ENCODE results near the gene PGAM2.
A peak's percentile ranks its signal among the peaks of the same experiment; 100 is the strongest.
"Not testable (repeated sequence)": the region's sequence is repeated elsewhere in the genome, so short reads cannot be mapped to it uniquely, and the experiment has no call there.

PGAM2 gene

DNA sequence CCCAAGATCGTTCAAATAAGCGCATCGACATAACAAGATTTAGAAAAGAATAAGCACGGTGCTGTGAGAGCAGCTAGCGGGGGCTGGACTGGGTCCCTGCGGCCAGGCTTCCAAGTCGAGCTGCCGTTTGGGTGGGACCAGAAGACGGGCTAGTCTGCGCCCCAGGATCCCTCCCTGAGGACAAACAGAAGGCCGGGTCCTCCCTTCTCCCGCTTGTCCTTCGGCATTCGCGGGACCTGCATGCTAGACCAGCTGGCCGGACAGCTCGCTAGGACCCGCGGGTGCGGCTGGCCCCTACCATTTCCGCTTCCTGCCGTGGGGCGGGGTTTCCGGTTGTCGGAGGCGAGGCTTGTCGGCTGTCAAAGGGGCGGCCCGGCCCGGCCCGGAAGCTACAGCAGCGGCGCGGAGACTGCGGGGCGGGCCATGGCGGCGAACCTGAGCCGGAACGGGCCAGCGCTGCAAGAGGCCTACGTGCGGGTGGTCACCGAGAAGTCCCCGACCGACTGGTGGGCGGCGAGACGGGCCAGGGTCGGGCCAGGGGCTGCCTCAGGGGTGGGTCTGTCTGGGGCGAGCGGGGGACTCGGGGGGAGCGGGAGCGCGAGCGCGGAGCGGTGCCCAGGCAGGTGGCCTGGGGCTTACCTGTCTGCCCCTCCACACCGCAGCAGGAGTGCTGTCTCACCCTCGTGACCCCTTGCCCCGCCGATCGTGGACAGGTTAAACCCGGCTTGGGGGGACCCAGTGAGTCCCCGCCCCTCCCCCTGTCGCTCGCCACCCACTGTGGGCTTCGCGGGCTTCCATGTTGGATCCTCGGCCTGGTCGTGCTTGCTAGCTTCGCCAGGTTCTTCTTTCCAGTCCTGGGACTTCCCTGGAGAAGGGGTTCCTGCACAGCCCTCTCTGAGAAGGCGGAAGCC lies 20.8 kb downstream of the PGAM2 start, which contains the start of gene DBNL:
DBNL (plus strand) TSS at position 388 of the 911 bp plus-strand sequence; CDS start at position 424, 36 bp downstream.
- peak; percentile 35 for DNase-seq (ENCODE audit: low read depth)
- TF ChIP-seq, protein P1, sequence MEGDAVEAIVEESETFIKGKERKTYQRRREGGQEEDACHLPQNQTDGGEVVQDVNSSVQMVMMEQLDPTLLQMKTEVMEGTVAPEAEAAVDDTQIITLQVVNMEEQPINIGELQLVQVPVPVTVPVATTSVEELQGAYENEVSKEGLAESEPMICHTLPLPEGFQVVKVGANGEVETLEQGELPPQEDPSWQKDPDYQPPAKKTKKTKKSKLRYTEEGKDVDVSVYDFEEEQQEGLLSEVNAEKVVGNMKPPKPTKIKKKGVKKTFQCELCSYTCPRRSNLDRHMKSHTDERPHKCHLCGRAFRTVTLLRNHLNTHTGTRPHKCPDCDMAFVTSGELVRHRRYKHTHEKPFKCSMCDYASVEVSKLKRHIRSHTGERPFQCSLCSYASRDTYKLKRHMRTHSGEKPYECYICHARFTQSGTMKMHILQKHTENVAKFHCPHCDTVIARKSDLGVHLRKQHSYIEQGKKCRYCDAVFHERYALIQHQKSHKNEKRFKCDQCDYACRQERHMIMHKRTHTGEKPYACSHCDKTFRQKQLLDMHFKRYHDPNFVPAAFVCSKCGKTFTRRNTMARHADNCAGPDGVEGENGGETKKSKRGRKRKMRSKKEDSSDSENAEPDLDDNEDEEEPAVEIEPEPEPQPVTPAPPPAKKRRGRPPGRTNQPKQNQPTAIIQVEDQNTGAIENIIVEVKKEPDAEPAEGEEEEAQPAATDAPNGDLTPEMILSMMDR (conservative IDR thresholded peaks at IDR 0.05; ENCODE audit: low read depth, low read length) = no peak
- H3K4me3 ChIP-seq (ENCODE audit: low read length) = peak within 1 kb of the TSS; percentile 87

DNA sequence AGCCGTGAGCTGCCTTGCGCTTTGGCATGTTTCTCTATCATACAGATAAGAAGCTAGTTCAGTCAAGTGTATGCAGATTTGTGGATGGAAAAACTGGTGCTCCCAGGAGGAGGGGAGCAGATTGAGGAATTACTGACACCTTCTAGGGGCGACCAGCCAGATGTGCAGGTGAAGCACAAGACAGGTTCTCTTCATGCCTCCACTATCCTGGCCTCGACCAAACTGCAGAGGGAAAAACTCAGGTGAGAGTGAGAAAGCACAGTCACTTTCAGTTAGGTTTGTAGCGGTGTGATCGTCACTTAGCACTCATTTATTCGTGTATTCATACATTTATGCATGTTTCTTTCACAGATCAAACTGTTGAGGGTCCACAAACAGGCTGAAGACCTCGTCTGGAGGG lies 21.5 kb downstream of the PGAM2 start:
- no peak for DNase-seq (ENCODE audit: low read depth)
- peak overlapping the region; percentile 87 for H3K4me3 ChIP-seq (ENCODE audit: low read length)

DNA sequence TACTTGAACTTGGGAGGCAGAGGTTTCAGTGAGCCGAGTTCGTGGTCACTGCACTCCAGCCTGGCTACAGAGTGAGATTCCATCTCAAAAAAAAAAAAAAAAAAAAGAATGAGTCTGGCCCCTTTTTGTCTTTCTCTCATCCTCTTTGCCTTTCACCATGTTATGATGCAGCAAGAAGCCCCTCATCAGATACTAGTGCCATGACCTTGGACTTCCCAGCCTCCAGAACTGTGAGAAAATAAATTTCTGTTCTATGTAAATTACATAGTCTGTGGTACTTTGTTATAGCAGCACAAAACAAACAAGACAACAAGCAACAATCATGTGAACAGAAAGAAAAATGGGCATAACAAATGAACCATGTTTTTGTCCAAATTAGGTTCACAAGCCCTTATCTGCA lies 23.1 kb downstream of the PGAM2 start:
- TF ChIP-seq, protein P1 (conservative IDR thresholded peaks at IDR 0.05; ENCODE audit: low read depth, low read length) = no peak
- H3K4me3 ChIP-seq (ENCODE audit: low read length) = no peak overlapping the region
- no peak for DNase-seq (ENCODE audit: low read depth)

More for the DNA sequence above, 21.5 kb downstream of the PGAM2 start:
- TF ChIP-seq, protein P1 (conservative IDR thresholded peaks at IDR 0.05; ENCODE audit: low read depth, low read length) = no peak

DNA sequence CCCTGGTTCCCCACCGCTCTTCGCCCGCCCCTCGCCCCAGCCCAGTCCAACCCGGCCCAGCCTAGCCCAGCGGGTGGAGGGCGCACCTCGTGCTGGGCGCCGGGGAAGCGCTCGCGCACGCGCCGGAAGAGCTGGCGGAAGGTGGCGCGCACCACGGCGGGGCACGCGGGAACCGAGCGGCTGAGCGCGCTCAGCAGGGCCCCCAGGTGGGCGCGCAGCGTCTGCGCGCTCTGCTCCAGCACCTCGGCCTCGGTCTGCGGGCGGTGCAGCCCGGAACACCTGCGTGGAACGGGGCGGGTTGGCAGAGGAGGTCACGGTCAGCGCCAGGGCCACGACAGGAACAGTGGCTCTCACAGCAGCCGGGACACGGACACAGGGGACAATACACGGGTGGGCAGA lies 24.9 kb downstream of the PGAM2 start:
- not testable (repeated sequence) for DNase-seq (ENCODE audit: low read depth)
- H3K4me3 ChIP-seq (ENCODE audit: low read length) = peak overlapping the region; percentile 20

DNA sequence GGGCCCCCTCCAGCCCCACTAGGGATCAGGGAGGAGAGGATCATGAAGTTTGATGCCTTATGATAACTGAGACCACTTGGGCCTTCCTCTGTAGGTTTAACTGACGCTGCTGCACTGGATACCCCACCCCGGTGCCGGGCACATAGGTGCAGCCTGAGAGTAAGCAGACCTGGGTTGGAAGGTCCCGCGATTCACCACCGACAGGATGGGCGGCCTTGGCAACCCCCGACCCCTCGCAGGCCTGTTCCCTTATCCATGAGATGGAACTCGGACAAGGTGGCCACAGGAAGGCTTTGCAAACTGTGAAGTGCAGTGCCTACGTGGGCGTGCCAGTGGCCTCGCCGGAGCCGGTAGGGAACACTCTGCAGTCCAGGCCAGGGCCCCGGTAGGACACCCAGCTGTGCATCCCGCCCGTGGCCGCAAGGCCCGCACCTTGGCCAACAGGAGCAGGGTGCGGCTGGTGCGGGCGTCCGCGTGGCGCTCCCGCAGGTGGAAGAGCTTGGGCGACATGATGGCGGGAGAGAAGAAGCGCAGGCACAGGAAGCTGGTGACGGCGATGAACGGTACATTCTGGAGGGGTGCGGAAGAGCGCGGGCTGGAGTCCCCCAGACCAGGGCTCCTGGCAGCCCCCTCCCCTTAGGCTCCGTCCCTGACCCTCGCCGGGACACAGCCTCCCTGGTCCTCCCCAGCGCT lies 25.4 kb downstream of the PGAM2 start:
- not testable (repeated sequence) for H3K4me3 ChIP-seq (ENCODE audit: low read length); DNase-seq (ENCODE audit: low read depth)

DNA sequence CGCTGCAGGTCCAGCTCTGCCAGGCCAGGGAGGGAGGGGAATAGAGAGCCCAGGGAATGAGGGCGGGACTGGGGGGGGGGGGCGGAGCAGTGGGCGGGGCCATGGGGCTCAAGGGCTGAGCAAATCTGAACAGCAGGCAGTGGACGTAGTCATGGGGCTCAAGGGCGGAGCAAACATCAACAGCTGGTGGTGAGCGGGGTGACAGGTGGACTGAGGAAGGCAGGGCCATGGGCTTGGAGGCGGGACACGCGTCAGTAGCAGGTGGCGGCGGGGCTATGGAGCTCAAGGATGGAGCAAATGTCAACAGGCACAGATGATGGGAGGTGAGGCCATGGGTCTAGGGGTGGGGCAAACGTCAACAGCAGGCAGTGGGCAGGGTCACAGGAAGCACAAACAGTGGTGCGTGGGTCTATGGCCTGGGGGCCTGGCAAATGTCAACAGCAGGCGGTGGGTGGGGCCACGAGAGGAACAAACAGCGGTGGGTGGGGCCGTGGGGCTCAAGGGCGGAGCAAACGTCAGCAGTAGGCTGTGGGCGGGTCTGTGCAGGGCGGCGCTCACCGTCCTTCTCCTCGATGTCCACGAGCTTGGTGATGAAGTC lies 26.3 kb downstream of the PGAM2 start:
- not testable (repeated sequence) for DNase-seq (ENCODE audit: low read depth)
- peak overlapping the region; percentile 43 for H3K4me3 ChIP-seq (ENCODE audit: low read length)

DNA sequence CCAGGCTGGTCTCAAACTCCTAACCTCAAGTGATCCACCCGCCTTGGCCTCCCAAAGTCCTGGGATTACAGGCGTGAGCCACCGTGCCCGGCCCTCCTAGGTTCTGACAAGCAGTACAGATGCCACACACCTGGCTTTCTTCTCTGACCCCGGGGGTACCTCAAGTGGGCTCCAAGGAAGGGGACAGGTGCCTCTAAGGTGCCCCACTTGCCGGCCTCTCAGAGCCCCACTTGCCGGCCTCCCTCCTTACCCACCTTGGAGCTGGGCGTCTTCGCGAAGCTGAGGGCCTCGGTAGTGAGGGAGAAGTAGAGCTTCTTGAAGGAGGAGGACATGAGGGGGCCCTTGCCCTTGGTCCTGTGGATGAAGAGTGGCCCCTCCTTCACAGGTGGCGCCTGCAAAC lies 26.8 kb downstream of the PGAM2 start:
- not testable (repeated sequence) for H3K4me3 ChIP-seq (ENCODE audit: low read length); DNase-seq (ENCODE audit: low read depth)

DNA sequence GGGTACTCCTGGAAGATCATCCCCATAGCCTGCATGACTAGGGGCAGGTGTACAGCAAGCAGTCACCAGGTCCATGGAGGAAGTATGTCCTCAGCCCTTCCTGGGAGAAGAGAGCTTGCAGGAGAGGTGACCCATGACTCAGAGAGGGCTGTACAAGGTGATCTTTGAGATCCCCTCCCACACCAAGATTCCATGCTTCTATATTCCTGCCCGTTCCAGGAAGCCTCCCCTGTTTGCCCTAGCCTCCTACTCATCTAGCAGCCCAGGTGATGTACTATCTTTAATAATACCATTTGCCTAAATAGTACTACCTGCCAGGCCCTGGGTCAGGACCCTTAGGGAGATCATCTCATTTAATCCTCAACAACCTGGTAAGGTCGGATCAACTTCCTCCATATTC lies 27.4 kb downstream of the PGAM2 start:
- DNase-seq (ENCODE audit: low read depth); H3K4me3 ChIP-seq (ENCODE audit: low read length): not testable (repeated sequence)

DNA sequence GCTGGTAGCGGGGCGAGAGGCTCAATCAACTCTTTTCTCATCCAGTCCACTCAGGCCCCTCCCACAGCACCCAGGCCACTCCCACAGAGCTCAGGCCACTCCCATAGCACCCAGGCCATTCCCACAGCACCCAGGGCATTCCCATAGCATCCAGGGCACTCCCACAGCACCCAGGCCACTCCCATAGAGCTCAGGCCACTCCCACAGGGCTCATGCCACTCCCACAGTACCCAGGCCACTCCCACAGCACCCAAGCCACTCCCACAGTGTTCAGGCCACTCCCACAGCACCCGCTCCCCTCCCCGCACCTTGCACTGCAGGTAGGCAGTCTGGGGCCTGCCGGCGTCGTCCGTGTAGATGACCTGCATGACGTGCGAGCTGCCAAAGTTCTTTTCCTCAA lies 29.0 kb downstream of the PGAM2 start:
- not testable (repeated sequence) for H3K4me3 ChIP-seq (ENCODE audit: low read length); DNase-seq (ENCODE audit: low read depth)

DNA sequence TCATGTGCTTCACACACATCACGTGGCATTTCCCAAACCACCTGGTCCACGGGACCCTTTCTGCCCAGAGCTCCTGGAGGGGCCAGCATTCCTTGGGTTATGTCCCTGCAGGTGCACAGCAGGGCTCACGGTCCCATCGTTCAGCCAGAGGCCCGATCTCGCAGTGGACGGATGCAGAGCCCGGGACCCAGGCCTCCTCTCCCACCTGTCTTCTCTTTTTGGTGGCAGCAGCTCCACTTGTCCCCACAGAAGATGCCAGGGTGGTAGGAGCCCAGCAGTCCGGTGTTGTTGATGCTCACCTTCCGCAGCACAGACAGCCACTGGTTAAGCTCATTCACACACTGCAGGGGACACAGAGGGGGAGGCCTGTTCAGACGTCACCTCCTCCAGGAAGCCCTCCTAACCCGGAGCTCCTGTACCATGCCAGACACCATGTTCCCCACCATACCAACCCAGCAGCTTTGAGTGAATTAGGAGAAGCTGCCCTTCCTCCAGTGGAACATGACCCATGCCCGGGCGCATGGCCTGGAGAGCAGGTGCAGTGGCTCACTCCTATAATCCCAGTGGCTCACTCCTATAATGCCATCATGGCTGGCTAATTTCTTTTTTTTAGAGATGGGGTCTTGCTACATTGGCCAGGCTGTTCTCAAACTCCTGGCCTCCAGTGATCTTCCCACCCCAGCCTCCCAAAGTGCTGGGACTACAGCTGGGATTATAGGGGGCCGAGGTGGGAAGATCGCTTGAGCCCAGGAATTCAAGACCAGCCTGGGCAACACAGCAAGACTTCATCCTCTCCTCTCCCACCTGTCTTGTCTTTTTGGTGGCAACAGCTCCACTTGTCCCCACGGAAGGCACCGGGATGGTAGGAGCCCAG lies 31.2 kb downstream of the PGAM2 start:
- H3K4me3 ChIP-seq (ENCODE audit: low read length); DNase-seq (ENCODE audit: low read depth): not testable (repeated sequence)

DNA sequence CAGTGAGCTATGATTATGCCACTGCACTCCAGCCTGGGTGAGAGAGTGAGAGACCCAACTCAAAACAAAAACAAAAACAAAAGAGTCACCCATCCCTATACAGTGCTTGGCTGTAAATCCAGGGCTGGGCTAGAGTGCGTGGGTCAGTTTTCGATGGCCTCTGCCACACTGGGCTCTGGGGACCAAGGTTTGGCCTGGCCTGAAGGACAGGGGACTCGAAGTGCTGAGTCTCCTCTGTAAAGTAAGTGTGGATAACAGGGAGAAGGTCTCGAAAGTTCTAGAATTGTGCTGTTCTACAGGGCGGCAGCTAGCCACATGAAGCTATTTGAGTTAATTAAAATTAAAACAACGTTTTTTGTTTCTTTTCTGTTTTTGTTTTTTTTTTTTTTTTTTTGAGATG lies 33.3 kb downstream of the PGAM2 start:
- not testable (repeated sequence) for DNase-seq (ENCODE audit: low read depth); H3K4me3 ChIP-seq (ENCODE audit: low read length)

DNA sequence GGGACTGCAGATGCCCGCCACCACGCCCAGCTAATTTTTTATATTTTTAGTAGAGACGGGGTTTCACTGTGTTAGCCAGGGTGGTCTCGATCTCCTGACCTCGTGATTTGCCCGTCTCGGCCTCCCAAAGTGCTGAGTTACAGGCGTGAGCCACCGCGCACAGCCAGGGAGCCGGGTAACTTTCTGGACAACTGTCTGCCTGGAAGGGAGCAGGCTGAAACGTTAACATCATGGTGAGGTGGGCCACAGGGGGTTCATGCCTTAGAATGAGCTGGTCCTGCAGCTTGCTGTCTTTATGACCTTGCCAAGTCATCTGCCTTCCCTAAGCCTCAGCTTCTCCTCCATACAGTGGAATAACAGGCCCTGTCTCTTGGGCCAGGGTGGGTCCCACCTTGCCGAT lies 34.0 kb downstream of the PGAM2 start:
- H3K4me3 ChIP-seq (ENCODE audit: low read length); DNase-seq (ENCODE audit: low read depth): not testable (repeated sequence)

DNA sequence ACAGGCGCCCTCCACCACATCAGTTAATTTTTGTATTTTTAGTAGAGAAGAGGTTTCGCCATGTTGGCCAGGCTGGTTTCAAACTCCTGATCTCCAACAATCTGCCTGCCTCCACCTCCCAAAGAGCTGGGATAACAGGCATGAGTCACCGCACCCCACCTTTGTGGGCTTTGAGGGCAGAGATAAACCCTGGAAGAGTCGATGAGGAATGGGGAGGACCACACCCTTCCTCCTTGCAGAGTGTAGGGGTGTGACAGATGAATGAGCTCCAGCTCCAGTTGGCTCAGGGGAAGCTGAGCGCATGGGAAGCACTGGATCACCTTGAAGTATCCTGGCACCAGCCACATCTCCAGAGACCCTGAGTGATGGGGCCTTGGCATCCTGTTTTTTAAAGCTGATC lies 35.3 kb downstream of the PGAM2 start:
- H3K4me3 ChIP-seq (ENCODE audit: low read length); DNase-seq (ENCODE audit: low read depth): not testable (repeated sequence)

DNA sequence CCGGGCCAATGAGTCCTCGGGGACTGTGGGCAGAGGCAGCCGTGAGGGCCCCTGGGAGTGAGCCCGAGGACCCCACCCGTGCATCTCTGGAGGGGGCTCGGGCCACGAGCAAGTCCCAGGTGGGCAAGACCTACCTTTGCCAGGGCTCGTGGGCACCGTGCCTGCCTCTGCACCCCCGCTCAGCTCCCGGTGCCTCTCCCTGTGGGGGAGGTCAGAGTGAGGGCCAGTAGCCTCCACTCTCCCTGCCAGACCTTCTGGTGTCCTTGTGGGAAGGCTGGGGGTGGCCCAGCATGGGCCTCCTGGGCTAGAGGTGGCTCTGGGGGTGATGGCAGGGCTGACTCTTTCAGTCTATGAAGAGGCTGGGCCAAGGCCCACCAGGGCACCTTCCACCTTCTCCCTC lies 35.9 kb downstream of the PGAM2 start:
- DNase-seq (ENCODE audit: low read depth); H3K4me3 ChIP-seq (ENCODE audit: low read length): not testable (repeated sequence)

Data from retinal pigment epithelial cell (primary cell).